ENCODE results near the gene RIMS3. TPM values are rescaled to one million over a fixed set of nuclear protein-coding genes. Genes with fewer than 3 reads are reported as not detected.

Gene RIMS3
- 49.6 TPM for total RNA-seq

DNA sequence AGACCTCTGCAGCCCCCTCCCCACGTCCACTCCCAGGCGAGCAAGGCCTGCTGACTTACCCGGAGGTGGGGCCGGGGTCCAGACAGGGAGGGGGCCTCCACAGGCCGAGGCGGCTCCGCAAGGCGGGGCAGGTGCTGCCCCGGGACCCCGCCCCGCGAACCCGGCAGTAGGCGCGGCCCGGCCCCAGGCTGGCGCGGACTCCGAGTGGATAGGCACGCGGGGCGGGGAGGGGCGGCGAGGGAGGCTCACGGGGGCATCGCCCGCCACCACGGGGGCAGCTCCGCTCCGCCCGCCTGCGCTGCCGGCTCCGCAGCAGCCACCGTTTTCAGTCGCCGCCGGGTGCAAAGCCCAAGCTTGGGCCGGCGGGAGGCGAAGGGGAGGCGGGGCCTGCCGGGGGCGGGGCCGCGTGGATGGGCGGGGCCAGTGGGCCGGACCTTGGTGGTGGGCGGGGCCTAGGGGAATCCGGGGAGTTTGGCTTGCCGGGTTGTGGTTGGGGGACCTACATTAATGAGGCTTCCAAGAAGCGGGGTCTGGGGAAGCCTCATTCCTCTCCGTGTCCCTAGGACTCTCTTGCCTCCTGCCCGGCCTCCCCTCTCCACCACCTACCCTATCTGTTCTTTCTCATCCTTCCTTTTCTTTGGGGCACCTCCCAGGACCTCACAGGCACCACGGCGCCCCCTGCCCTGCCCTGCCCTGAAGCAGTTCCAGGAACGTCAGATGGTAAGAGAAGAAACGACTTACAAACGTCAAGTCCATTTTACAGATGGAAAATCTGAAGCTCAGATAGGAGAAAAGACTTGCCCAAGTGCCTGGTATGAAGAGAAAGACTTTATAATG is at the start of gene RIMS3:
Gene RIMS3, minus strand, starts transcription at position 348 of the 837 bp plus-strand sequence. CDS start 23,757 bp downstream, outside the sequence.

DNA sequence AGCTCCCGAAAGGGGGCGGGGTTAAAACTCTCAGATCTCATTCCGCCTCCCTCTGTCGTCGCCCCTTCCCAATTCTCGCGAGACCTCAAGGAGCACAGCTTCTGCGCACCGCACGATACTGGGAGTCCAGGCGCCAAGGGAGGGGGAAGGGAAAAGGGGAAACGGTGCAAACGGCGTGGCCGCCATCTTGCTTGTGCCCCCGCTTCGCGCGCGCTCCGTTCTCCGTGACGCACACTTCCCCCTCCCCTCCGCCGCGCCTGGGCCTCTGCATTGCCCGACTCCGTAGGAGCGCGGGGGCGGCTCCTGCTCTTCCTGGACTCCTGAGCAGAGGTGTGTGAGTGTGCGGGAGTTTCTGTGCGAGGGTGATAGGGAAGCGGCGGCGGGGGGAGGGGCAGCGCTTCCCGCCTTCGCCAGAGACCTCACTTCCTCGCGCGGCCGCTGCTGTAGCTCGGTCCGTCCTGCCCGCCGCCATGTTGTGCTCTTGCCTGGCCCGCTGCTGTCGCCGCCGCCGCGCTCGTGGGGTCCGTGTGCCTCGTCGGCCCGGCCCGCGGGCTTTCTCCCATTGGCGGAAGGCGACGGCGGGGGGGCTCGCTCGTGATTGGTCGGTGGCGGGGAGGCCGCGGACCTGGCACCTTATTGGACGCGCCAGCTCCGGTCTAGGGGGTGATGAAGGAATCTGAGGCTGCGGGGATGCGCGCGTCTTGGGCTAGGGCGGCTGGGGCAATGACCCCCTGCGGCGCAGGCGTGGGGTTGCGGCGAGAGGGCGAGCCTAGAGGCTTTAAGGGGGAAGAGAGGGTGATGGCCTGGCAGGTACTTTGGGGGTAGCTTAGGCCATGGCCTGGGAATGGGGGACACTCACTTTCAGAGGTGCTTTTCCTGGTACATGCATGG is 26.3 kb upstream of the RIMS3 start, which contains the start of gene NFYC:
Gene NFYC, plus strand, starts transcription at position 167 of the 891 bp plus-strand sequence. CDS start 47,140 bp downstream, outside the sequence.

Other genes starting within 250 kb of the RIMS3 start
- 10.6 TPM for gene ZFP69B, start 215.2 kb downstream of the RIMS3 start, total RNA-seq
- 12.0 TPM for gene ZFP69, start 188.4 kb downstream of the RIMS3 start, total RNA-seq
- gene EXO5, start 156.9 kb downstream of the RIMS3 start, total RNA-seq, result 29.5 TPM
- 7.4 TPM for gene ZNF684, start 134.0 kb downstream of the RIMS3 start, total RNA-seq
- gene NFYC, start 26.0 kb upstream of the RIMS3 start, total RNA-seq, result 30.7 TPM
- 1.4 TPM for gene KCNQ4, start 118.1 kb upstream of the RIMS3 start, total RNA-seq
- gene CITED4, start 196.7 kb upstream of the RIMS3 start, total RNA-seq, result 3.0 TPM